Stimulated activated CD4-positive, alpha-beta T cell treated with anti-CD3 and anti-CD28 coated beads, Interleukin-2, amount 100 ng/mL, for 24 hours (primary cell): ENCODE data around the gene GALNT10.

Source experiments
- DNase-seq, 2 donors: peaks; one replicate each; pipeline ENCODE4 v3.0.0-alpha.2; 2020

Gene GALNT10

DNA sequence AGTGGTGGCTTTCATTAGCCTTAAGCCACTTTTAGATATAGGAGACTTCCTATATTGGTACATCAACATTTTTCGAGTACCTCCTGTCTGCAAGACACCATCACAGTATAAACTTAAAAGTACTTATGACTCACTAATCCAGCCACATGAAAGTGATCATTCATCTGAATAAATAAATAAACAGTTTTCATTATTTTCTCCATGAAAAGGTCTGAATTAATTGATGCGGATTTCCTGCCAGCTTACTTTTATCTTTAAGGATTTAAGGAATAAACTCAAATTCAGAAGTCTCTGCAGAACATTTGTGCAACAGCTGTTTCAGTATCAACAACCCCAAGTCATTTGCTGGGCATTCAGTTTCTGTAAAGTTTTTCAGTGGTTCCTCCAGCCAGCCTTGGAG, 259.3 kb downstream of the GALNT10 start:
- DNase-seq, result no peak

GRCh38 chr5:154451957-154452356, 261.4 kb downstream of the GALNT10 start:
- no peak for DNase-seq

DNA sequence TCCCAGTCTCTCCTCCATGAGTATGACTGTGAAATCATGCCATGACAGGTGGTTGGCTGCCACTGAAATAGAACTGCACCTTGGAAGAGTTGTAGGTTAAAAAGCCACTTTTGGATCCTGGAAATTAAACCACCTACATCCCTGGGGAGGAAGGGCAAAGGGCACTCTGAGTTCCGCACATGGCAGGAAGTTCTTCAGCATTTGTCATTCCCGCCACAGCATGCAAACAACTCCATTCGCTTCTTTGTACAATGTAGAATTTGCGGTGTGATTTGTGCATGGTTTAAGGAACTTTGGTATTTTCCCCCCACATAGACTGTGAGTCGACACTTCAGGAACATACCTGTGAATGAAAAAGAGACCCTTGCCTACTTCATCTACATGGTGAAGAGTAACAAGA, 265.1 kb downstream of the GALNT10 start:
- no peak for DNase-seq

GRCh38 chr5:154456540-154456939, 266.0 kb downstream of the GALNT10 start:
- DNase-seq, result no peak

DNA sequence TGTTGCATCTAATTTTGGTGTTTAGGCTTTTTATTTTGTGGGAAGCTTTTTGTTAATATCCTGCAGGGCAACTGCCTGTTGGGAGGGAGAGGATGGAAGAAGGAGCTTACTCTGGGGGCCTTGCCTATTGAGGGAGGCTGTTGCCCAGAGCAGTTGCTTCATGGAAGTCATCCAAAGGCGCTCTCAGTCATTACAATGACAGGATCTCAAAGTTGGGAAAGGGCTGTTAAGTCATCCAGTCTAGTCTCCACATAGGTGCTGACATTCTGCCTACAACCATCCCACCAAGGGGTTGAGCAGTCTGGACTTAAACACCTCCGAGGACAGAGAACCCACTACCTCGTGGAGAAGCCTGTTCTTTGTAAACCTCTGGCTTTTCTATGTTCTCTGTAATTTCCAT, 268.5 kb downstream of the GALNT10 start:
- no peak for DNase-seq

GRCh38 chr5:154460172-154460571, 269.6 kb downstream of the GALNT10 start:
- DNase-seq, result no peak

DNA sequence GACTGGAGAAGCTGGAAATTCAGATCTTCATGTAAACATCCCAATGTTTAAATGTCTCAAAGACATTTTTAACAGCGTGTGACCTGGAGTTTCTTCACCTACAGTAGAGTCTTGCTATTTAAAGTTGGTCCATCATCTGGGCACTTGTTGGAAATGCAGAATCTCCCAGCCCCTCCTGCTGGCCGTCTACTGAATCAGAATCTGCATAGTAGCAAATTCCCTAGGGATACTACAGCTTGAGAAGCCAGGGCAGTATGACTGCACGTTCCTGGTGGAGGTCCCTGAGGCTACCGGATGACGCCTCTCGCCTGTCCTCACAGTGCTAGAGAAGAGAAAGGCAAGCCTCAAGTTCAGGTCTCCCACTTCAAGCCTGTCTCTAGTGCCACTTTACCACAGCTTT, 271.0 kb downstream of the GALNT10 start:
- no peak for DNase-seq

DNA sequence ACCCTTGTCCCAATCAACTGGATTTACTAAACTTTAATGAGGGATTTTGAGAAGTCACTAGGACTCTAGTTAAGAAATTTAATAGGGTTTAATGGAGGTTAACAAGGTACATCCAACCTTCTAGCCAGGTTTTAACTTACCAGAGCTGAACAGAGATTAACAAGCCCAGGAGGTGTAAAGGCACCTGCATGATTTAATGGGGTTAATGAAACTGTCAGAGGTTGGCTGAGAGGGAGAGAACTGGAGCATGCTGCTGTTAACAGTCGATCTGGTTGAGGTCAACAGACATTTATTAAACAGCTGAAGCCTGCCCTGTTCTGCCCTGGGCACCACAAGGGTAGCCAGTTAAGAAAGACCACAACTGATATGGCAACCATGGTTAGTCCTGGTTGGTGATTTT, 273.9 kb downstream of the GALNT10 start:
- DNase-seq, result no peak

DNA sequence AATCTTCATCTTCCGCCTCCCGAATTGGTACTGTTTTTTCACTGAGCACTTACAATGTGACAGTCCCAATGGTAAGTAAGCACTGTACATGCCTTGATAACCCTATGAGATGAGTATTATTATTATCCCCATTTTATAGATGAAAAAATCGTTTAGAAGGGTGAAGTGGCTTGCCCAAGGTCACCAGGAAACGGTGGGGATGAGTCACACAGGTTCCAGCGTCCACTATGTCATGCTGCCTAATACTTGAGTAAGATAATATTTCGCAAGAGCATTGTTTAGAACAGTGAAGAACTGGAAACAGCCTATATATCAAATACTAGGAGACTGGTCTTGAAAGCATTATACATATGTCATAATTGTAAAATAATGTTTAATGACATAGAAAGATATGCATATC, 274.6 kb downstream of the GALNT10 start:
- DNase-seq, result no peak

GRCh38 chr5:154466147-154466546, 275.6 kb downstream of the GALNT10 start:
- DNase-seq, result no peak

- DNase-seq, result no peak
Measured at GRCh38 chr5:154466671-154467070, 276.1 kb downstream of the GALNT10 start.

- DNase-seq, result peak; percentile 86 to 88
Measured at GRCh38 chr5:154467655-154468354, 277.3 kb downstream of the GALNT10 start.

GRCh38 chr5:154470137-154470536, 279.6 kb downstream of the GALNT10 start:
- DNase-seq, result no peak
